Testis (tissue), 5 donors: ENCODE data around the gene SLC9A8. TPM values are rescaled to one million over a fixed set of nuclear protein-coding genes. Genes with fewer than 3 reads are reported as not detected.

Experiments
- DNase-seq: peaks from one replicate; pipeline ENCODE4 v3.0.0-alpha.2; 2019
- H3K27ac ChIP-seq, 2 donors: fragments of 200-600 bp; sonication (generic); one replicate each; pipeline ENCODE4 v1.5.1; 2019
- H3K27me3 ChIP-seq: fragments of 200-600 bp; sonication (generic); one replicate; pipeline ENCODE4 v1.5.1; 2019
- H3K36me3 ChIP-seq: fragments of 200-600 bp; sonication (generic); one replicate; pipeline ENCODE4 v1.5.1; 2017; ENCODE audit warnings: low read depth; ENCODE audit errors: missing control alignments
- H3K4me1 ChIP-seq: fragments of 200-600 bp; sonication (generic); one replicate; pipeline ENCODE4 v1.5.1; 2019
- H3K4me3 ChIP-seq, 2 donors: fragments of 200-600 bp; sonication (generic); one replicate each; pipeline ENCODE4 v1.5.1; 2017 to 2019
- H3K9me3 ChIP-seq: fragments of 200-600 bp; sonication (generic); one replicate; pipeline ENCODE4 v1.5.1; 2017
- POLR2A ChIP-seq: fragments of 450-650 bp; IDR thresholded peaks from one replicate; pipeline ENCODE4 v1.6.1; 2017; ENCODE audit warnings: antibody characterized with exemption, mild to moderate bottlenecking, moderate library complexity
- WGBS, 2 donors: methylation state at CpG; one replicate each; pipeline ENCODE4 v1.1.5; 2018; 5-methylcytosine and 5-hydroxymethylcytosine counted together
- intact Hi-C: fragments of 100-400 bp; cut with DNase I; formaldehyde crosslinking; loops from one replicate; pipeline ENCODE4 v1.15.1; 2023; ENCODE audit warnings: low total_unique reads
- long read RNA-seq, 2 donors: transcript quantifications; one replicate each; lab custom pipeline, GENCODE V29; 2026
- polyA plus RNA-seq: library from polyadenylated mRNA; stranded (reverse); fragments of 350-450 nt; fragmentation: Illumina TruSeq; extraction: RNeasy Lipid Tissue Mini Kit (QIAGEN cat#74804); gene quantifications from one replicate; pipeline ENCODE4 v1.2.3, GENCODE V29; 2014; ENCODE audit warnings: low read depth, low replicate concordance; ENCODE audit not compliant: insufficient read depth
- total RNA-seq, 2 donors: library from RNA; depleted of rRNA; stranded (reverse); fragments of >200 nt; gene quantifications; one replicate each; pipeline ENCODE4 v1.2.3, GENCODE V29; 2016
- TF ChIP-seq, protein P1 (sequence below), 3 experiments: fragments of 450-650 bp in 2 of 3; fragments of 200-600 bp in 1 of 3; sonication (generic) in 1 of 3; IDR thresholded peaks; one replicate each; pipeline ENCODE4 v1.5.1; 2016 to 2019; ENCODE audit warnings: antibody characterized with exemption in 3 of 3, mild to moderate bottlenecking in 2 of 3, moderate library complexity in 1 of 3

The SLC9A8 gene, protein sequence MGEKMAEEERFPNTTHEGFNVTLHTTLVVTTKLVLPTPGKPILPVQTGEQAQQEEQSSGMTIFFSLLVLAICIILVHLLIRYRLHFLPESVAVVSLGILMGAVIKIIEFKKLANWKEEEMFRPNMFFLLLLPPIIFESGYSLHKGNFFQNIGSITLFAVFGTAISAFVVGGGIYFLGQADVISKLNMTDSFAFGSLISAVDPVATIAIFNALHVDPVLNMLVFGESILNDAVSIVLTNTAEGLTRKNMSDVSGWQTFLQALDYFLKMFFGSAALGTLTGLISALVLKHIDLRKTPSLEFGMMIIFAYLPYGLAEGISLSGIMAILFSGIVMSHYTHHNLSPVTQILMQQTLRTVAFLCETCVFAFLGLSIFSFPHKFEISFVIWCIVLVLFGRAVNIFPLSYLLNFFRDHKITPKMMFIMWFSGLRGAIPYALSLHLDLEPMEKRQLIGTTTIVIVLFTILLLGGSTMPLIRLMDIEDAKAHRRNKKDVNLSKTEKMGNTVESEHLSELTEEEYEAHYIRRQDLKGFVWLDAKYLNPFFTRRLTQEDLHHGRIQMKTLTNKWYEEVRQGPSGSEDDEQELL
- total RNA-seq: 10 to 100 TPM; 32.7 to 33.0 TPM
- 21.3 TPM for polyA plus RNA-seq
- long read RNA-seq, donor 1, full-length matches to known transcripts: 3 of 3 reads
- long read RNA-seq, donor 1, partial matches to known transcripts: 0 of 3 reads
- long read RNA-seq, donor 1, other reads (novel, unspliced or antisense): 0 of 3 reads
- long read RNA-seq, donor 2: 0 reads

DNA sequence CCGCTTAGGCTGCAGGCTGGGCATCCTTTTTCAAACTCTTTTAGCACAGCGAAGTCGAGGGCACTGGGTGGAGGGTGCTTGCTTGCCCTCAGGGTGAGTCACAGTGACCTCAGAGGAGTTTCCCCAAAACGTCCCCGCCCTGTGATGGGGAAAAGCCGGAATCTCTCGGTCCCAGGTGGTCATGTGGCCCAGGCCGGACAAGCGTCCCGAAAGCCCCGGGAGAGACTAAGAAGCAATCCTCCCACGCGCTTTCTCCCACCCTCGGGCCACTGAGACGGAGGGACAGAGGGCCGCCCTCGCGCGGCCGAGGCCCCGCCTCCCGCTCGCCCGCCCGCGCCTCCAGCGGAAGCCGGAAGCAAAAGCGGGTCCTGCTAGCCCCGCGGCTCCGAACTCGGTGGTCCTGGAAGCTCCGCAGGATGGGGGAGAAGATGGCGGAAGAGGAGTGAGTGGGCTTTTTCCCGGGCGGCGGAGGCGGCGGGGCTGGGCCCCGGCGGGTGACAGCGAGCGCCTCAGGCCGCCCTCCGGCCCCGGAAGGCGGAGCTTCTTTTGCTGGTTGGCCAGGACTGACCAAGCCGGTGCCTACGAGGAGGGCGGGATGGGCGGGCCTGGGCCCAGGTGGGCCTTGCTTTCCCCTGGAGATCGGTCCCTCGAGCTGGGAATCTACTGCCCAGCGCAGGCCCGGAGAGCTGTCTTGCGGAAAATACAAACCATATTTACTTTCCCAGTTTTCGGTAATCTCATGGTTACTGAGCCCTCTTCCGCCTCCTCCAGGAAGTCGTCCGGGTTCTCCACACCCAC lies at the start of gene SLC9A8:
TSS of gene SLC9A8 (plus strand) at position 322 of the 798 bp plus-strand sequence. CDS start at position 417, 95 bp downstream.
- H3K4me1 ChIP-seq: peaks cover 7% of the 10 kb centered on the region

DNA sequence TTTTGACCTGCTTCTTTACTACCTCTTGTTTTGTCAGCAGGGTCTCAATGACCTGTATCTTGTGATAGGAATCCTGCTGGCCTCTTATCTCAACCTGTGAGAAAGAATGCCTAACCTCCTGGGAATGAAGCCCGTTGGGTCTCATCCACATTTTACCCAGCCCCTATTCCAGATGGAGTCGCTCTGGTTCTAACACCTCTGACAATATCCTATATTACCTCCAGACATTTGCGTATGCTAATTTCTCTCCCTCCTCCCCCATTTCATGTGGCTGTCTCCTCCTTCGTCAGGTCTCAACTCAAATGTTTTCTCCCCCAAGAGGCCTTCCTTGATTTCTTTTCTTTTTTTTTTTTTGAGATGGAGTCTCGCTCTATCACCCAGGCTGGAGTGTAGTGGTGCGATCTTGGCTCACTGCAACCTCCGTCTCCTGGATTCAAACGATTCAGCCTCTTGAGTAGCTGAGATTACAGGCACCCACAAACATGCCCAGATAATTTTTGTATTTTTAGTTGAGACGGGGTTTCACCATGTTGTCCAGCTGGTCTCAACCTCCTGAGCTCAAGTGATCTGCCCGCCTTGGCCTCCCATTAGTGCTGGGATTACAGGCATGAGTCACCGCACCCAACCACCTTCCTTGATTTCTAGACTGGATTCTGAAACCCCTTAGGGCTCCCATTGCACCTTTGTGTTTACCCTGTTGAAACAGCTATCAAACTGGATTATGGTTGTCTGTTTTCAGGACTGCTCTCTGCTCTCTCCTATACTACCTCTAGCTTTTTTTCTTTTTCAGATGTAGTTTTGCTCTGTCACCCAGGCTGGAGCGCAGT lies 49.5 kb upstream of the SLC9A8 start:
- WGBS, 2 donors: 86 to 91% methylated on average over 12 of the region's 12 CpGs
- Histone ChIP-seq H3K9me3 (no peaks in the 10 kb centered on the region), H3K27ac (no peak overlapping the region), H3K36me3 (no peaks in the 10 kb centered on the region), H3K27me3 (no peaks in the 10 kb centered on the region), H3K4me1 (peaks cover 6% of the 10 kb centered on the region), H3K4me3 (no peak overlapping the region)
- TF ChIP-seq, protein P1, sequence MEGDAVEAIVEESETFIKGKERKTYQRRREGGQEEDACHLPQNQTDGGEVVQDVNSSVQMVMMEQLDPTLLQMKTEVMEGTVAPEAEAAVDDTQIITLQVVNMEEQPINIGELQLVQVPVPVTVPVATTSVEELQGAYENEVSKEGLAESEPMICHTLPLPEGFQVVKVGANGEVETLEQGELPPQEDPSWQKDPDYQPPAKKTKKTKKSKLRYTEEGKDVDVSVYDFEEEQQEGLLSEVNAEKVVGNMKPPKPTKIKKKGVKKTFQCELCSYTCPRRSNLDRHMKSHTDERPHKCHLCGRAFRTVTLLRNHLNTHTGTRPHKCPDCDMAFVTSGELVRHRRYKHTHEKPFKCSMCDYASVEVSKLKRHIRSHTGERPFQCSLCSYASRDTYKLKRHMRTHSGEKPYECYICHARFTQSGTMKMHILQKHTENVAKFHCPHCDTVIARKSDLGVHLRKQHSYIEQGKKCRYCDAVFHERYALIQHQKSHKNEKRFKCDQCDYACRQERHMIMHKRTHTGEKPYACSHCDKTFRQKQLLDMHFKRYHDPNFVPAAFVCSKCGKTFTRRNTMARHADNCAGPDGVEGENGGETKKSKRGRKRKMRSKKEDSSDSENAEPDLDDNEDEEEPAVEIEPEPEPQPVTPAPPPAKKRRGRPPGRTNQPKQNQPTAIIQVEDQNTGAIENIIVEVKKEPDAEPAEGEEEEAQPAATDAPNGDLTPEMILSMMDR (IDR thresholded peaks at IDR 0.05): no peak
- no peak for TF ChIP-seq POLR2A
- DNase-seq: no peak
- intact Hi-C loops: no loop called here

More for the DNA sequence above, at the start of gene SLC9A8:
- WGBS, 2 donors: 0 to 1% methylated on average over 19 to 45 of the region's 61 CpGs
- intact Hi-C loops: no loop called here
- peak; percentile 95 for DNase-seq
- no peaks in the 10 kb centered on the region for H3K9me3 ChIP-seq
- TF ChIP-seq POLR2A: peak; percentile 22
- TF ChIP-seq, protein P1 (IDR thresholded peaks at IDR 0.05): peak; percentile 31 to 47 (median 43)
- no peaks in the 10 kb centered on the region for H3K36me3 ChIP-seq
- peak within 1 kb of the TSS; percentile 73 to 89 for H3K4me3 ChIP-seq
- peak within 1 kb of the TSS; percentile 77 to 93 for H3K27ac ChIP-seq
- no peaks in the 10 kb centered on the region for H3K27me3 ChIP-seq

DNA sequence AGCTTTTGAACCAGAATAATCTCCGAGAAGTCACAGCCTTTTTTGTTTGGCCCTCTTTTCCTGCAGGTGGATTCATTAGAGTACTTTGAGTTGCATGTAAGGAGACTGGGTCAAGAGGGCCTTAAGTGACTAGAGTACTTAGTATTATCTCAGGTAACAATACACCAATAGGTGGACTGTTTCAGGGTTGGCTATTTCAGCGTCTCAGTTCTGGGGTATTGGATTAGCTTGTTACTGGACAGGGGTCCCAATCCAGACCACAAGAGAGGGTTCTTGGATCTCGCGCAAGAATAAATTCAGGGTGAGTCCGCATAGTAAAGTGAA lies 47.3 kb upstream of the SLC9A8 start:
- 92 to 94% methylated on average over 5 of the region's 5 CpGs for WGBS, 2 donors
- TF ChIP-seq POLR2A: no peak
- TF ChIP-seq, protein P1 (IDR thresholded peaks at IDR 0.05): no peak
- no peaks in the 10 kb centered on the region for H3K27me3 ChIP-seq
- H3K4me1 ChIP-seq: peaks cover 6% of the 10 kb centered on the region
- H3K9me3 ChIP-seq: no peaks in the 10 kb centered on the region
- no peaks in the 10 kb centered on the region for H3K36me3 ChIP-seq
- intact Hi-C loops: no loop called here
- no peak overlapping the region for H3K4me3 ChIP-seq
- DNase-seq: no peak
- no peak overlapping the region for H3K27ac ChIP-seq

DNA sequence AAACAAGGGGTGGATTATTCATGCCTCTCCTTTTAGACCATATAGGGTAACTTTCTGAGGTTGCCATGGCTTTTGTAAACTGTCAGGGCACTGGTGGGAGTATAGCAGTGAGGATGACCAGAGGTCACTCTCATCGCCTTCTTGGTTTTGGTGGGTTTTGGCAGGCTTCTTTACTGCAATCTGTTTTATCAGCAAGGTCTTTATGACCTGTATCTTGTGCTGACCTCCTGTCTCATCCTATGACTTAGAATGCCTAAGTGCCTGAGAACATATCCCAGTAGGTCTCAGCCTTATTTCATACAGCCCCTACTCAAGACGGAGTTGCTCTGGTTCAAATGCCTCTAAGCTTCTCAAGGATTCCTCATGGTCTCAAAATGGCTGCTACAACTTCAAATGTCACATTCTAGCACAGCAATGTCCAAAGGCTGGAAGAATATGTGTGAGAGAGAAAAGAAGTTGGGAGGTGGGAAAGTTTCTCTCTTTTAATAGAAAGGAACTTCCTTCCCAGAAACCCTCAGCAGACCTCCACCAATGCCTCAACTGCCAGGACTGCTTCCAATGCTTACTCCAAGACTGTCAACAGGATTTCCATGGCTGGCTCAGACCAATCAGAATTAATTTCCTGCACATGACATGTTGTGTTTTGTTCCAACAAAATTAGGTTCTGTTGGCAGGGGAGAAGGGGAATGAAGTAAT lies 46.6 kb upstream of the SLC9A8 start:
- WGBS, 2 donors: 75 to 89% methylated on average over 2 of the region's 2 CpGs
- Histone ChIP-seq H3K36me3 (no peaks in the 10 kb centered on the region), H3K27ac (no peak overlapping the region), H3K27me3 (no peaks in the 10 kb centered on the region), H3K4me3 (no peak overlapping the region), H3K4me1 (peaks cover 6% of the 10 kb centered on the region), H3K9me3 (no peaks in the 10 kb centered on the region)
- intact Hi-C loops: no loop called here
- TF ChIP-seq POLR2A: no peak
- TF ChIP-seq, protein P1 (IDR thresholded peaks at IDR 0.05): no peak
- no peak for DNase-seq
